HG03139 (cell line): ENCODE measurements around the gene MMAA.

Source experiments
- ATAC-seq: cut with Tn5 transposase; IDR thresholded peaks from one replicate; pipeline ENCODE4 v1.9.1; 2021; ENCODE audit not compliant: unreplicated experiment

Gene MMAA

GRCh38 chr4:145703850-145704497, 84.8 kb downstream of the MMAA start:
- ATAC-seq = no peak

GRCh38 chr4:145709336-145709735, 90.2 kb downstream of the MMAA start:
- ATAC-seq = no peak
